Cardiac fibroblast (primary cell): Measurements from ENCODE around the gene ACTL7A.
"Not testable (repeated sequence)": the region's sequence is repeated elsewhere in the genome, so short reads cannot be mapped to it uniquely, and the experiment has no call there.

Experiments used
- DNase-seq, 2 donors: peaks; one replicate each; pipeline versions ENCODE4 v3.0.0 to v3.0.0-alpha.2; 2010; ENCODE audit warnings: low read depth in 2 of 2
- H3K4me3 ChIP-seq, 2 donors: replicated peaks in 1 of 2; 1 replicate in 1 of 2; 2 replicates in 1 of 2; pipeline ENCODE4 v1.5.1; 2011; ENCODE audit warnings: low read depth in 2 of 2, low read length in 2 of 2, mild to moderate bottlenecking in 2 of 2, moderate library complexity in 1 of 2
- CTCF ChIP-seq: IDR thresholded peaks from one replicate; pipeline ENCODE4 v1.5.1; 2011; ENCODE audit warnings: low read depth, mild to moderate bottlenecking, low read length, inconsistent platforms

ACTL7A gene

GRCh38 chr9:108882052-108882888 lies 20.2 kb downstream of the ACTL7A start:
- no peak for TF ChIP-seq CTCF
- no peak overlapping the region for H3K4me3 ChIP-seq
- DNase-seq: no peak

DNA sequence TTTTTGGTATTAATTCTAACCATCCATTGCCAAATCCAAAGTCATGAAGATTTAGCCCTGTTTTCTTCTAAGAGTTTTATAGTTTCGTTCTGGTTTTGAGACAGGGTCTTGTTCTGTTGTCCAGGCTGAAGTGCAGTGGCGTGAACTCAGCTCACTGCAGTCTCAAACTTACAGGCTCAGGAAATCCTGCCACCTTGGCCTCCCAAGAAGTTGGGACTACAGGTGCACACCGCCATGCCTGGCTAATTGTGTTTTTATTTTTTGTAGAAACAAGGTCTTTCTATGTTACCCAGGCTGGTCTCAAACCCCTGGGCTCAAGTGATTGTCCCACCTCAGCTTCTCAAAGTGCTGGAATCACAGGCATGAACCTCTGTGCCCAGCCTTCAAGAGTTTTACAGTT lies 21.0 kb downstream of the ACTL7A start:
- H3K4me3 ChIP-seq: no peak overlapping the region
- no peak for DNase-seq
- TF ChIP-seq CTCF: no peak

- no peak for TF ChIP-seq CTCF
- no peak for DNase-seq
- no peak overlapping the region for H3K4me3 ChIP-seq
Observed at GRCh38 chr9:108884701-108885100, 22.6 kb downstream of the ACTL7A start.

DNA sequence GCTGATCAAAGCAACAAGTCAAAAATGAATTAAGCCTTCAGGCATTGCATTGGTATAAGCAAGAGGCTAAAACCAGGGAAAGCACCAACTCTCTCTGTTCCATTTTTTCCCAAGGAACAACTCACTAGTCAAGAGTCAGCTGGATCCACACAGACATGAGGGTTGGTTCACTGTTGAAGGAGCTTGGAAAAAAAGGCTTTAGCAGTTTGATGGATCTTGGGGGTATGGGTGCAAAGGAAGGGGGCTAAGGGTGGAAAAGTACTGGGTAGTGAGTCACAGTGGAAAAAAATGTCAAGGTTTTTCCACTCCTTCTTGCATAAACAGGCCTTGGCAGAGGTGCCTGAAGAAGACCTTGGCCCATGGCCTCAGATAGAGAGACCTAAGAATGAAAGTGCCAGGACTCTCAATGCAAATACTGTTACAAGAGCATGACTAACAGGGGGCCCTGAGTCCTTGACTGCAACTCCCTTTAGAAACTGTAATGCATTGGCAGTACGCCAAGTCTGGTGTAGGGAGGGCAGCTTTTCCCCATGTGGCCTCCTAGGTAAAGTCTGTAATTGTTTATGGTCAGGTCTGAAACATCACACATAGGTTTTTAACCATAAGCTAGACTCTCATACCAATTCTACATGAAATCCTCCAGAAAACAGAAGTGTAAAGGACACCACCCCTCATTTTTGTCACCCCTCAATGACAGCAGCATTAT lies 23.7 kb downstream of the ACTL7A start:
- no peak overlapping the region for H3K4me3 ChIP-seq
- DNase-seq: peak; percentile 89 to 94
- no peak for TF ChIP-seq CTCF

GRCh38 chr9:108886594-108887271 lies 24.7 kb downstream of the ACTL7A start:
- not testable (repeated sequence) for H3K4me3 ChIP-seq
- peak; percentile 5 to 26 for DNase-seq

DNA sequence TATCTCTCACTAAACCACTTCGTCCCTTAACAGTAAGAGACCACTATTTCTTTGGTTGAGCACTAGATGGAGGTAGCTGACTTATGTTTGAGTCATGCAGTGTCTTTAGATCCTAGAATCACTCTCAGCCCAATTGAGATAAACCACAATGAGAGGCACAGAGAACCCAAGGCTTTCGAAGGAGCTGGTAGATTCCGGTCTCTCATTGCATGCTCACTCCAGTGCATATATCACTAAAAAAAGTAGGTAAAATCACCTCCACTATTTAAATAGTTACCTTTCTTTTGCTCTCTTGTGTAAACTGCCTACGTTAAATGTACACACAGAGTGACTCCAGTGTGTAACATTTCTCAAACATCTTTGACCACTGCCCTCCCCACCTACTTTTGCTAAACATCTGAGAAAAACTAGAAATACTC lies 27.6 kb downstream of the ACTL7A start:
- TF ChIP-seq CTCF: peak; percentile 32
- no peak overlapping the region for H3K4me3 ChIP-seq
- DNase-seq: peak; percentile 50 to 55
